Skeletal muscle tissue (tissue), 4 donors: ENCODE data around the gene CD109. TPM values are rescaled to one million over a fixed set of nuclear protein-coding genes. Genes with fewer than 3 reads are reported as not detected.
"Not testable (repeated sequence)": the region's sequence is repeated elsewhere in the genome, so short reads cannot be mapped to it uniquely, and the experiment has no call there.

ENCODE experiments used
- H3K27ac ChIP-seq: one replicate; pipeline ENCODE4 v1.7.0; 2013; ENCODE audit warnings: mild to moderate bottlenecking, low read depth, low read length, inconsistent platforms
- H3K27me3 ChIP-seq, 3 donors: one replicate each; pipeline ENCODE4 v1.7.0; 2013; ENCODE audit warnings: low read length in 3 of 3; ENCODE audit not compliant: control insufficient read depth in 3 of 3, insufficient read depth in 3 of 3
- H3K36me3 ChIP-seq, 3 donors: one replicate each; pipeline ENCODE4 v1.7.0; 2013; ENCODE audit warnings: low read length in 3 of 3; ENCODE audit not compliant: control insufficient read depth in 3 of 3, insufficient read depth in 3 of 3
- H3K4me1 ChIP-seq, 3 donors: one replicate each; pipeline ENCODE4 v1.7.0; 2013; ENCODE audit warnings: low read length in 3 of 3, mild to moderate bottlenecking in 3 of 3; ENCODE audit not compliant: control insufficient read depth in 3 of 3, insufficient read depth in 3 of 3
- H3K4me3 ChIP-seq, 3 donors: one replicate each; pipeline ENCODE4 v1.7.0; 2013; ENCODE audit warnings: low read length in 3 of 3
- H3K9ac ChIP-seq, 3 donors: one replicate each; pipeline ENCODE4 v1.7.0; 2013; ENCODE audit warnings: low read length in 3 of 3, mild to moderate bottlenecking in 3 of 3, moderate library complexity in 2 of 3, low read depth in 1 of 3
- H3K9me3 ChIP-seq, 3 donors: one replicate each; pipeline ENCODE4 v1.7.0; 2013; ENCODE audit warnings: low read length in 3 of 3; ENCODE audit not compliant: control insufficient read depth in 3 of 3
- total RNA-seq: library from RNA; depleted of rRNA; stranded (reverse); fragments of >200 nt; gene quantifications from one replicate; pipeline ENCODE4 v1.2.3, GENCODE V29; 2014
- donor health status: Osteomylitis.

The CD109 gene
- total RNA-seq, 1 donor from 2014 or later = 19.3 TPM

GRCh38 chr6:73664701-73665100 is 31.3 kb upstream of the CD109 start:
- Histone ChIP-seq H3K36me3 (no peaks in the 10 kb centered on the region), H3K9me3 (no peaks in the 10 kb centered on the region), H3K4me1 (no peaks in the 10 kb centered on the region), H3K27me3 (no peaks in the 10 kb centered on the region), H3K4me3 (no peak overlapping the region), H3K27ac (no peak overlapping the region), H3K9ac (no peak overlapping the region)

GRCh38 chr6:73665686-73666319 is 30.2 kb upstream of the CD109 start:
- Histone ChIP-seq H3K27me3 (no peaks in the 10 kb centered on the region), H3K9me3 (no peaks in the 10 kb centered on the region), H3K4me3 (no peak overlapping the region), H3K9ac (no peak overlapping the region), H3K4me1 (no peaks in the 10 kb centered on the region), H3K36me3 (no peaks in the 10 kb centered on the region), H3K27ac (no peak overlapping the region)

GRCh38 chr6:73666393-73666792 is 29.6 kb upstream of the CD109 start:
- H3K9me3 ChIP-seq = no peaks in the 10 kb centered on the region
- no peaks in the 10 kb centered on the region for H3K36me3 ChIP-seq
- no peaks in the 10 kb centered on the region for H3K4me1 ChIP-seq
- no peak overlapping the region for H3K4me3 ChIP-seq
- H3K27ac ChIP-seq = no peak overlapping the region
- no peak overlapping the region for H3K9ac ChIP-seq
- no peaks in the 10 kb centered on the region for H3K27me3 ChIP-seq

- no peak overlapping the region for H3K9ac ChIP-seq
- no peak overlapping the region for H3K4me3 ChIP-seq
Observed at GRCh38 chr6:73667798-73668197, 28.2 kb upstream of the CD109 start.

GRCh38 chr6:73669005-73669404 is 27.0 kb upstream of the CD109 start:
- Histone ChIP-seq H3K4me3 (no peak overlapping the region), H3K9ac (no peak overlapping the region), H3K9me3 (no peaks in the 10 kb centered on the region), H3K4me1 (no peaks in the 10 kb centered on the region), H3K27me3 (no peaks in the 10 kb centered on the region), H3K36me3 (no peaks in the 10 kb centered on the region), H3K27ac (no peak overlapping the region)

More at GRCh38 chr6:73667798-73668197, 28.2 kb upstream of the CD109 start:
- Histone ChIP-seq H3K27ac (no peak overlapping the region), H3K27me3 (no peaks in the 10 kb centered on the region), H3K4me1 (no peaks in the 10 kb centered on the region), H3K9me3 (no peaks in the 10 kb centered on the region), H3K36me3 (no peaks in the 10 kb centered on the region)

GRCh38 chr6:73671911-73672685 is 23.9 kb upstream of the CD109 start:
- no peak overlapping the region for H3K27ac ChIP-seq

GRCh38 chr6:73675466-73676098 is 20.4 kb upstream of the CD109 start:
- Histone ChIP-seq H3K4me3 (no peak overlapping the region), H3K27me3 (no peaks in the 10 kb centered on the region), H3K9ac (no peak overlapping the region), H3K9me3 (no peaks in the 10 kb centered on the region), H3K27ac (no peak overlapping the region), H3K36me3 (no peaks in the 10 kb centered on the region), H3K4me1 (no peaks in the 10 kb centered on the region)

More at GRCh38 chr6:73671911-73672685, 23.9 kb upstream of the CD109 start:
- H3K4me3 ChIP-seq = no peak overlapping the region
- no peaks in the 10 kb centered on the region for H3K27me3 ChIP-seq
- H3K9me3 ChIP-seq = no peaks in the 10 kb centered on the region
- H3K36me3 ChIP-seq = no peaks in the 10 kb centered on the region
- no peak overlapping the region for H3K9ac ChIP-seq
- no peaks in the 10 kb centered on the region for H3K4me1 ChIP-seq

- Histone ChIP-seq H3K9me3 (no peaks in the 10 kb centered on the region), H3K9ac (no peak overlapping the region), H3K27ac (no peak overlapping the region), H3K4me3 (no peak overlapping the region), H3K4me1 (no peaks in the 10 kb centered on the region), H3K36me3 (no peaks in the 10 kb centered on the region), H3K27me3 (no peaks in the 10 kb centered on the region)
Observed at GRCh38 chr6:73679009-73679408, 17.0 kb upstream of the CD109 start.

- H3K9ac ChIP-seq, H3K27ac ChIP-seq, H3K27me3 ChIP-seq, H3K36me3 ChIP-seq, H3K4me1 ChIP-seq, H3K9me3 ChIP-seq, H3K4me3 ChIP-seq: not testable (repeated sequence)
Observed at GRCh38 chr6:73679846-73680245, 16.2 kb upstream of the CD109 start.

GRCh38 chr6:73680289-73680918 is 15.6 kb upstream of the CD109 start:
- no peaks in the 10 kb centered on the region for H3K4me1 ChIP-seq
- no peak overlapping the region for H3K9ac ChIP-seq
- H3K27me3 ChIP-seq = no peaks in the 10 kb centered on the region
- H3K4me3 ChIP-seq = no peak overlapping the region
- no peaks in the 10 kb centered on the region for H3K36me3 ChIP-seq
- no peak overlapping the region for H3K27ac ChIP-seq
- H3K9me3 ChIP-seq = no peaks in the 10 kb centered on the region
